Endothelial cell (in vitro differentiated cells): ENCODE data around the gene SMARCA1. TPM values are rescaled to one million over a fixed set of nuclear protein-coding genes. Genes with fewer than 3 reads are reported as not detected.

ENCODE experiments used
- DNase-seq: peaks from one replicate; pipeline ENCODE4 v3.0.0; 2021; ENCODE audit warnings: low spot score
- H3K27ac Mint-ChIP-seq: one replicate; pipeline ENCODE4 v1.8.0; 2021; ENCODE audit warnings: mixed read lengths, inconsistent platforms; ENCODE audit not compliant: unreplicated experiment
- H3K27me3 Mint-ChIP-seq: one replicate; pipeline ENCODE4 v1.8.0; 2021; ENCODE audit warnings: mild to moderate bottlenecking, moderate library complexity, mixed read lengths, inconsistent platforms; ENCODE audit not compliant: unreplicated experiment
- H3K36me3 Mint-ChIP-seq: one replicate; pipeline ENCODE4 v1.8.0; 2021; ENCODE audit warnings: mild to moderate bottlenecking, low read depth, mixed read lengths, inconsistent platforms; ENCODE audit not compliant: unreplicated experiment
- H3K4me1 Mint-ChIP-seq: one replicate; pipeline ENCODE4 v1.8.0; 2021; ENCODE audit warnings: mild to moderate bottlenecking, mixed read lengths, inconsistent platforms; ENCODE audit not compliant: unreplicated experiment
- H3K4me3 Mint-ChIP-seq: one replicate; pipeline ENCODE4 v1.8.0; 2021; ENCODE audit warnings: mild to moderate bottlenecking, mixed read lengths, inconsistent platforms; ENCODE audit not compliant: unreplicated experiment
- H3K9me3 Mint-ChIP-seq: one replicate; pipeline ENCODE4 v1.8.0; 2021; ENCODE audit warnings: mixed read lengths, inconsistent platforms; ENCODE audit not compliant: unreplicated experiment
- total RNA-seq: library from RNA; stranded (reverse); fragmentation: NEBNext Ultra II Directional; extraction: Animal tissue kit (Norgen Biotek cat#: 25700); gene quantifications from one replicate; pipeline ENCODE4 v1.2.1, GENCODE V29; 2021; ENCODE audit not compliant: unreplicated experiment
- TF ChIP-seq, protein P1 (sequence below): fragments of 200-600 bp; sonication (generic); IDR thresholded peaks from one replicate; pipeline ENCODE4 v1.5.0; 2021; ENCODE audit warnings: antibody characterized with exemption; ENCODE audit not compliant: unreplicated experiment

Gene SMARCA1
- total RNA-seq, 1 donor from 2014 or later: 61.1 TPM

DNA sequence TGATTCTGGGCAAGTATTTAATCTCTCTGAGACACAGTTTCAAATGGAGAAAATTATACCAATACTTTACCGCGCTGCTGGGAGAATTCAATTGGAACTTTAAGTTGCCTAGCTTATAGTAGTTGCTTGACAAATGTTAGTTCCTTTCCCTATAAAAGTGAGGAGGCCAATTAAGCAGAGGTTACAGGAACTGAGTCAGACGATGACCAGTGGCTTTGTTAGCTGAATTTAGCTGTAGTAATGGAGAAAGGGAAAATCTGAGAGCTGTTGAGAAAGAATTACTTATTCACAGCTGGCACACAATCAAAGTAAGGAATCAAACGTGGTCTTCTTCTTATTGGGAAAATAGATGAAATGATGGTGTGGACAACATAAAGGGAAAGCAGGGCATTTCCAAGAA lies 29.6 kb downstream of the SMARCA1 start:
- H3K27me3 Mint-ChIP-seq: no peaks in the 10 kb centered on the region
- H3K36me3 Mint-ChIP-seq: peaks cover 25% of the 10 kb centered on the region
- H3K4me3 Mint-ChIP-seq: no peak overlapping the region
- DNase-seq: no peak
- H3K9me3 Mint-ChIP-seq: no peaks in the 10 kb centered on the region
- TF ChIP-seq, protein P1, sequence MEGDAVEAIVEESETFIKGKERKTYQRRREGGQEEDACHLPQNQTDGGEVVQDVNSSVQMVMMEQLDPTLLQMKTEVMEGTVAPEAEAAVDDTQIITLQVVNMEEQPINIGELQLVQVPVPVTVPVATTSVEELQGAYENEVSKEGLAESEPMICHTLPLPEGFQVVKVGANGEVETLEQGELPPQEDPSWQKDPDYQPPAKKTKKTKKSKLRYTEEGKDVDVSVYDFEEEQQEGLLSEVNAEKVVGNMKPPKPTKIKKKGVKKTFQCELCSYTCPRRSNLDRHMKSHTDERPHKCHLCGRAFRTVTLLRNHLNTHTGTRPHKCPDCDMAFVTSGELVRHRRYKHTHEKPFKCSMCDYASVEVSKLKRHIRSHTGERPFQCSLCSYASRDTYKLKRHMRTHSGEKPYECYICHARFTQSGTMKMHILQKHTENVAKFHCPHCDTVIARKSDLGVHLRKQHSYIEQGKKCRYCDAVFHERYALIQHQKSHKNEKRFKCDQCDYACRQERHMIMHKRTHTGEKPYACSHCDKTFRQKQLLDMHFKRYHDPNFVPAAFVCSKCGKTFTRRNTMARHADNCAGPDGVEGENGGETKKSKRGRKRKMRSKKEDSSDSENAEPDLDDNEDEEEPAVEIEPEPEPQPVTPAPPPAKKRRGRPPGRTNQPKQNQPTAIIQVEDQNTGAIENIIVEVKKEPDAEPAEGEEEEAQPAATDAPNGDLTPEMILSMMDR: no peak
- no peak overlapping the region for H3K27ac Mint-ChIP-seq
- H3K4me1 Mint-ChIP-seq: no peaks in the 10 kb centered on the region

DNA sequence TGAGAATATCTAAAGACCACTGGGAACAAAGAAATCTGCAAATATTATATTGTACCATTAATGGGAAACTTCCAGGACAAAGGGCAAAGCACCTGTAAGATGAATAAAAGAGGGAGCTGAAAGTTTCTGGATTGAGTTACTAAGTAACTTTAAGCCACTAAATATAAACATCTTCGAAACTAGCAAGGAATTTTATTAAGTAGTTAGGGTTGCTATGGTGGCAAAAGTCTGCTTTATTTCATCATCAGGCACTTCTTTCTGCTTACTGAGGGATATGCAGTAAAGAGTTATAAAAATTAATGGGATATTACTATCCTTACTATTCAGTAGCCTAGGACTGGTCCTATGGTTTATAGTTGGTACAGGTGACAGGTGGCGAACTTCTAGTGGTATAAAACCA lies 33.0 kb downstream of the SMARCA1 start:
- DNase-seq: no peak
- peaks cover 22% of the 10 kb centered on the region for H3K36me3 Mint-ChIP-seq
- H3K9me3 Mint-ChIP-seq: no peaks in the 10 kb centered on the region
- H3K4me1 Mint-ChIP-seq: no peaks in the 10 kb centered on the region
- H3K27ac Mint-ChIP-seq: no peak overlapping the region
- H3K27me3 Mint-ChIP-seq: no peaks in the 10 kb centered on the region
- H3K4me3 Mint-ChIP-seq: no peak overlapping the region
- TF ChIP-seq, protein P1: no peak

DNA sequence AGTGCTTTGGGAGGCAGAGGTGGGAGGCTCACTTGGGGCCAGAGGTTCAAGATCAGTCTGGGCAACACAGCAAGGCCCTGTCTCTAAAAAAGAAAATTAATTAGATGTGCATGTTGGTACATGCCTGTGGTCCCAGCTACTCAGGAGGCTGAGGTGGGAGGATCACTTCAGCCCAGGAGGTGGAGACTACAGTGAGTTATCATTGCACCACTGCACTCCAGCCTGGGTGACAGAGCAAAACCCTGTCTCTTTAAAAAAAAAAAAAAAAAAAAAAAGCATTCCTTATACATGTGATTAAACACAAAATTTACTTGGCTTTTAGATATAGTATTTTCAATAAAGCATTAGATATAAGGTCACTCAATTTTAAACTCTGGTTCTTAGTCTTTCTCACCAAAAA lies 34.9 kb downstream of the SMARCA1 start:
- peaks cover 14% of the 10 kb centered on the region for H3K36me3 Mint-ChIP-seq
- no peak overlapping the region for H3K4me3 Mint-ChIP-seq
- no peaks in the 10 kb centered on the region for H3K4me1 Mint-ChIP-seq

DNA sequence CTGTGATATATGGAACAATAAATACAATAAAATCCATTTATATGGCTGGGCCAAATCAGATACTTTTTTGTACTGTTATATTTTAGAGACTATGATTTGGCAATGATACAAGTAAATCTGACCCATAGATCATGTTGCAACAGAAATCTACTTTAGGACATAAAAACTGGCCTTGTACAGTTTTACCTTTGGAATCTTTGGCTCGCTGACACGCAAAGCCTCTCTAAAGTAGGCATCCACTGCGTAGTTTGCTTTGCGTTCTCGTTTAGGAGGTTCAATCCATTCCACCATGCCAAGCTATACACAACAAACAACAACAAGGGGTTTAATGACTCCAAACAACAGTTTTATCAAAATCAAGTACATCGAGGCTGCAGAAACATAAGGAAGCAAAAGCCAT lies 42.4 kb downstream of the SMARCA1 start:
- DNase-seq: no peak
- no peak overlapping the region for H3K4me3 Mint-ChIP-seq
- H3K4me1 Mint-ChIP-seq: no peaks in the 10 kb centered on the region
- no peak overlapping the region for H3K27ac Mint-ChIP-seq
- H3K9me3 Mint-ChIP-seq: no peaks in the 10 kb centered on the region
- H3K36me3 Mint-ChIP-seq: peaks cover 6% of the 10 kb centered on the region
- TF ChIP-seq, protein P1: no peak
- no peaks in the 10 kb centered on the region for H3K27me3 Mint-ChIP-seq

More for the DNA sequence above, 34.9 kb downstream of the SMARCA1 start:
- no peak for DNase-seq
- TF ChIP-seq, protein P1: no peak
- Mint-ChIP-seq H3K27ac (no peak overlapping the region), H3K9me3 (no peaks in the 10 kb centered on the region), H3K27me3 (no peaks in the 10 kb centered on the region)

DNA sequence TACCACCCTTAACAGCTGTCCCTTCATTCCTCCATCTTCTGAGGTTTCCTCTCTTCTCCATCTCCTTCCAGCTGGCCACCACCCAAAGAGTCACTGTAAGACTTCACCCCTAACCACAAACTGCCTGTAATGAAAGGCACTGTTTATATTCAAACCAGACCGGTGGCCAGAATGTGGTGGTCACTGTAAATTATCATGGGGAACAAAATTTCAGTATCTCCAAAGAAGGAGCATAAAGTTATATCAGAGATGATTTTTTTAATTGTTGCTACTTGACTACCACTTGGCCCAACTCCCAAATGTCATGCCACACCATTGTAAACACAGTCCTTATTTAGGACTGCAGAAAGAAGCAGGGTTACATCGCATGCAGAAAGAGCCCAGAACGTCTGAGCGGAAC lies 44.8 kb downstream of the SMARCA1 start:
- no peak overlapping the region for H3K27ac Mint-ChIP-seq

More for the DNA sequence above, 44.8 kb downstream of the SMARCA1 start:
- no peaks in the 10 kb centered on the region for H3K27me3 Mint-ChIP-seq
- TF ChIP-seq, protein P1: no peak
- no peak for DNase-seq
- no peak overlapping the region for H3K4me3 Mint-ChIP-seq
- H3K9me3 Mint-ChIP-seq: no peaks in the 10 kb centered on the region
- H3K36me3 Mint-ChIP-seq: no peaks in the 10 kb centered on the region
- H3K4me1 Mint-ChIP-seq: no peaks in the 10 kb centered on the region
